Measurements from ENCODE around the gene WNT1. TPM values are rescaled to one million over a fixed set of nuclear protein-coding genes. Genes with fewer than 3 reads are reported as not detected.

The WNT1 gene
- total and polyA plus RNA-seq, 4 donors = 0.09 to 0.20 (median 0.15) TPM; not detected in 1

GRCh38 chr12:48979602-48980388, 1.7 kb downstream of the WNT1 start:
- ATAC-seq (ENCODE audit: insufficient read depth, low FRiP score) (no peak), DNase-seq (peak in 1 of 3 donors; percentile 58)
- Histone ChIP-seq H3K36me3 (ENCODE audit: control insufficient read depth in 4 of 4, insufficient read depth in 4 of 4, low read length in 4 of 4) (no peaks in the 10 kb centered on the region), H3K9me3 (ENCODE audit: control insufficient read depth in 4 of 4, insufficient read depth in 3 of 4, low read length in 3 of 4) (peaks cover 0 to 2% (median 0%) of the 10 kb centered on the region in 4 donors), H3K9ac (ENCODE audit: insufficient read depth in 1 of 2, low read length in 2 of 2) (no peak overlapping the region), H3K4me1 (ENCODE audit: control insufficient read depth in 5 of 5, insufficient read depth in 5 of 5, low read length in 5 of 5) (peaks cover 3 to 32% (median 21%) of the 10 kb centered on the region in 5 donors), H3K4me3 (no peak overlapping the region), H3K27me3 (ENCODE audit: control insufficient read depth in 3 of 3, insufficient read depth in 3 of 3, low read length in 2 of 3) (peaks cover 0 to 94% (median 92%) of the 10 kb centered on the region in 3 donors), H3K27ac (ENCODE audit: low read depth in 1 of 2, low read length in 1 of 2) (no peak overlapping the region)
- 1% methylated on average over 54 to 55 of the region's 55 CpGs for WGBS, 2 donors
- no peak for TF ChIP-seq CTCF (IDR thresholded peaks at IDR 0.05; ENCODE audit: control extremely low read depth, extremely low read depth)

DNA sequence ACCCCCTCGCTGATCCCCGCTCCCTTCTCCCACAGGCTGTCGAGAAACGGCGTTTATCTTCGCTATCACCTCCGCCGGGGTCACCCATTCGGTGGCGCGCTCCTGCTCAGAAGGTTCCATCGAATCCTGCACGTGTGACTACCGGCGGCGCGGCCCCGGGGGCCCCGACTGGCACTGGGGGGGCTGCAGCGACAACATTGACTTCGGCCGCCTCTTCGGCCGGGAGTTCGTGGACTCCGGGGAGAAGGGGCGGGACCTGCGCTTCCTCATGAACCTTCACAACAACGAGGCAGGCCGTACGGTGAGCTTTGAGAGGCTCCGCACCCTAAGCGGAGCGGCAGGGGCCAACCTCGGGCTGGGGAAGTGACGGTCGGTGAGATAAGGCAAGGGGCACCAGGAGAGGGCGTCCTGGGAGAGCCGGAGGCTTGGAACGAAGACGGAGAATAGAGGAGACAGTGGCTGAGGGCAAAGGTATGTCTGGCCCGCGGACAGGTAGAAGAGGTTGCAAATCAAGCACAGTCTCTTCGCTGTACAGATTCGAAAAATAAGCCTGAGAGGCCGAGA, 2.3 kb downstream of the WNT1 start:
- 1 to 3% methylated on average over 46 of the region's 46 CpGs for WGBS, 2 donors
- peaks cover 3 to 32% (median 21%) of the 10 kb centered on the region in 5 donors for H3K4me1 ChIP-seq (ENCODE audit: control insufficient read depth in 5 of 5, insufficient read depth in 5 of 5, low read length in 5 of 5)
- no peak overlapping the region for H3K27ac ChIP-seq (ENCODE audit: low read depth in 1 of 2, low read length in 1 of 2)
- no peak for TF ChIP-seq CTCF (IDR thresholded peaks at IDR 0.05; ENCODE audit: control extremely low read depth, extremely low read depth)
- H3K36me3 ChIP-seq (ENCODE audit: control insufficient read depth in 4 of 4, insufficient read depth in 4 of 4, low read length in 4 of 4) = no peaks in the 10 kb centered on the region
- no peak overlapping the region for H3K4me3 ChIP-seq
- DNase-seq = no peak
- H3K27me3 ChIP-seq (ENCODE audit: control insufficient read depth in 3 of 3, insufficient read depth in 3 of 3, low read length in 2 of 3) = peaks cover 0 to 96% (median 92%) of the 10 kb centered on the region in 3 donors
- no peak for ATAC-seq (ENCODE audit: insufficient read depth, low FRiP score)
- no peak overlapping the region for H3K9ac ChIP-seq (ENCODE audit: insufficient read depth in 1 of 2, low read length in 2 of 2)
- peaks cover 0 to 2% (median 0%) of the 10 kb centered on the region in 4 donors for H3K9me3 ChIP-seq (ENCODE audit: control insufficient read depth in 4 of 4, insufficient read depth in 3 of 4, low read length in 3 of 4)

DNA sequence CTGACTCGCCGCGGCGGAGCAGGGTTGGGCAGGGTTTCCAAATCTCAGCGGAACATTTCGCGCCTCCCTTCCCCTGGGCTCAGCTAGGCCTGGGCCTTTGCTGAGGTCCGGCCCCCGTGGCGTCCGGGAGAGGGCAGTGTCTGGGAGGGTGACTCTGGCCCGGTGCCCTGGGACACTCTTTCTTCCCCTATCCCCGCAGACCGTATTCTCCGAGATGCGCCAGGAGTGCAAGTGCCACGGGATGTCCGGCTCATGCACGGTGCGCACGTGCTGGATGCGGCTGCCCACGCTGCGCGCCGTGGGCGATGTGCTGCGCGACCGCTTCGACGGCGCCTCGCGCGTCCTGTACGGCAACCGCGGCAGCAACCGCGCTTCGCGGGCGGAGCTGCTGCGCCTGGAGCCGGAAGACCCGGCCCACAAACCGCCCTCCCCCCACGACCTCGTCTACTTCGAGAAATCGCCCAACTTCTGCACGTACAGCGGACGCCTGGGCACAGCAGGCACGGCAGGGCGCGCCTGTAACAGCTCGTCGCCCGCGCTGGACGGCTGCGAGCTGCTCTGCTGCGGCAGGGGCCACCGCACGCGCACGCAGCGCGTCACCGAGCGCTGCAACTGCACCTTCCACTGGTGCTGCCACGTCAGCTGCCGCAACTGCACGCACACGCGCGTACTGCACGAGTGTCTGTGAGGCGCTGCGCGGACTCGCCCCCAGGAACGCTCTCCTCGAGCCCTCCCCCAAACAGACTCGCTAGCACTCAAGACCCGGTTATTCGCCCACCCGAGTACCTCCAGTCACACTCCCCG, 3.0 kb downstream of the WNT1 start:
- H3K27me3 ChIP-seq (ENCODE audit: control insufficient read depth in 3 of 3, insufficient read depth in 3 of 3, low read length in 2 of 3) = peaks cover 0 to 96% (median 92%) of the 10 kb centered on the region in 3 donors
- H3K9ac ChIP-seq (ENCODE audit: insufficient read depth in 1 of 2, low read length in 2 of 2) = no peak overlapping the region
- H3K9me3 ChIP-seq (ENCODE audit: control insufficient read depth in 4 of 4, insufficient read depth in 3 of 4, low read length in 3 of 4) = peaks cover 0 to 2% (median 0%) of the 10 kb centered on the region in 4 donors
- TF ChIP-seq CTCF (IDR thresholded peaks at IDR 0.05; ENCODE audit: control extremely low read depth, extremely low read depth) = no peak
- peaks cover 3 to 32% (median 21%) of the 10 kb centered on the region in 5 donors for H3K4me1 ChIP-seq (ENCODE audit: control insufficient read depth in 5 of 5, insufficient read depth in 5 of 5, low read length in 5 of 5)
- 2 to 3% methylated on average over 86 to 91 of the region's 91 CpGs for WGBS, 2 donors
- no peak overlapping the region for H3K27ac ChIP-seq (ENCODE audit: low read depth in 1 of 2, low read length in 1 of 2)
- H3K36me3 ChIP-seq (ENCODE audit: control insufficient read depth in 4 of 4, insufficient read depth in 4 of 4, low read length in 4 of 4) = no peaks in the 10 kb centered on the region
- DNase-seq (peak in 1 of 3 donors; percentile 32), ATAC-seq (ENCODE audit: insufficient read depth, low FRiP score) (no peak)
- no peak overlapping the region for H3K4me3 ChIP-seq
